ENCODE measurements around the gene ARMS2.

ARMS2 gene

DNA sequence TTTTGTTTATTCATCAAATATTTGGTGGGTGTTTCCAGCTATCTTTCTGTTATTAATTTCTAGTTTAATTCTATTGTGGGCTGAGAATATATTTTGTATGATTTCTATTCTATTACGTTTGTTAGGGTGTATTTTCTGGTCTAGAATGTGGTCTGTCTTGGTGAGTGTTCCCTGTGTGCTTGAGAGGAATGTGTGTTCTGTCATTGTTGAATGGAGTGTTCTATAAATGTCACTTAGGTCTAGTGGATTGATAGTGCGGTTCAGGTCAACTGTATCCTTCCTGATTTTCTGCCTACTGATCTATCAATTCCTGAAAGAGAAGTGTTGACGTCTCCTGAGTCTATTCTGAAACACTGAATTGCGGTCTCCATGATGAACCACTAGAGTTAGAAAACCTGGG, 15.4 kb downstream of the ARMS2 start:
- in situ Hi-C loops (cut with MboI; ENCODE audit: low sequenced_read_pairs), result no loop called here

DNA sequence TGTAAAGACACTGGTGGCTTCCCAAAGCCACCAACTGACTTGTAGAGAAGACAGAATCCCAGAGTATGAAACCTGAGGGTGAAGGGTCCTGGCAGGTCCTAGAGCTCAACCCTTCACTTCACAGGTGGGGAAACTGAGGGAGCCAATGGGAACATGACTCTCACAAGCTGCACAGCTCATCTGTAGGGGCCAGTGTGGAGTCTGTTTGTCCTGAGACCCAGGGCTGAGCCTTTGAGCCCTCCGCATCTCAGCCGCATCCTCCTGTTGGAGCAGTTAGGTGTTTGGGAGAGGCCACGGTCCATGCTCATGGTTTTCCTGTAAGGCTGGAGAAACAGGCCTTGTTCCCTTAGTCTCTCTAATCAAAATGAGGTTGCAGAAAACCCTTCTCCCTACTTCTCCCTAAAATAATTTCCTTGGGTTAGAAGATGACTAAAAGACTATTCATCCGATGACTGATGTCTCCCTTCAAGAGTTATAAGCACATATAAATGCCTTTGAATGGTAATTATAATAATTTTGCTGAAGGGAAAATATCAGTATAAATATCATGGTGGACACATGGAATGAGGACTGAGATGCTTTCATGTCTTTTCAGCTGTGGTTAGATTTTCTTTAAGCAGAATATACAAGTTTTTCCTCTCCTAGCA, 17.2 kb downstream of the ARMS2 start:
- in situ Hi-C loops (cut with MboI; ENCODE audit: low sequenced_read_pairs), result no loop called here

DNA sequence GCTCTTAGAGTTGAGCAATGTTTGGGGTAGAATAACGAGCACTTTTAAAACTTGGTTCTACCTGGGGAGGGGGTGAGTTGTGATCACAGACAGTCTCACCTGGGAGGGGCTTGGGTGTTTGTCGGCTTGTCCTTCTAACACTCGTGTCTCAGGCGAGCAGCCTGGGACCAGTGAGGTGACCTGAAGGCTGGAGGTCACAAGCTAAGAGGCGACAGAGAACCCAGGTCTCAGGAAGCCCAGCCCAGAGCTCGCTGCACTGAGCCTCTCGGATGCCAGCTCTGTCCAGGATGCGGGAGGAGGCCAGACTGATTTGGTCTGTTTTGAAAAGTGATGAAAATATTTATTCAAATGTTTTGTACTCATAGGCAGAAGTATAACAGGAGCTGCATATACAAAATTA, 18.7 kb downstream of the ARMS2 start:
- in situ Hi-C loops (cut with MboI; ENCODE audit: low sequenced_read_pairs), result no loop called here

GRCh38 chr10:122474131-122474818, 19.8 kb downstream of the ARMS2 start:
- in situ Hi-C loops (cut with MboI; ENCODE audit: low sequenced_read_pairs), result no loop called here

- in situ Hi-C loops (cut with MboI; ENCODE audit: low sequenced_read_pairs), result no loop called here
Measured at GRCh38 chr10:122475100-122475499, 20.6 kb downstream of the ARMS2 start.

DNA sequence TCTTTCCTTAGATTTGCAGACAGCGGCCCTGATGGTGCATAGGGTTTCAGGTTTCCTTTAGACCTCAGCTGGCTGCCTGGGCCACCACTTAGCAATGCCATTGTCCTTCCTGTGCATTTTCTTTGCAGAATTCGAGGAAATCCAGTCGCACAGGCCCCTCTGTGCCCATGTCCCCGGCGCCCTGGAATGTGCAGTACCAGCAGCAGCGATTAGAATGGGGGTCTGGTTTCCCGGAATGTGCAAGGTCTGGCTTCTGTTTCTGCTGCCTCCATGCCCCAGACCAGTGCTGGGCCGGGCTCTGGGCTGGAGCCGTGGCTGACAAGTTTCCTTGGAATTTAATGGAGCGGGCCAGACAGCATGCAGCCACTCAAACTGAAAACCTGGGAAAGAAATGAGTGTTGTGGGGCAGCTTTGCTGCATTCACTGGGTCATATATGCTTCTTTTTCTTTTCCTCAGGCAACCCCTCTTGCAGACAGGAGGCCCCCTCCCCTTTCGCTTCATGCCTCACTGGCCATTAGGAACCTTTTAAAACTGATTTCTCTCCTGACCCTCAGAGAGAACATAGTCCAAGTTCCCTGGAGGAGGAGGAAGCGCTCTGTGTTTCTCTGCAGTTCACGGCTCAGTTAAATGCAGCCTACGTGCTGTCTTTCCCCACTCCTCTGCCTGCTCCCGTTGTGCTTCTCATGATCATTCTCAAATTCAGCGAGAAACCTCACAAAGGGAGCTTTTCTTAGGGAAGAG, 21.3 kb downstream of the ARMS2 start:
- in situ Hi-C loops (cut with MboI; ENCODE audit: low sequenced_read_pairs), result no loop called here

DNA sequence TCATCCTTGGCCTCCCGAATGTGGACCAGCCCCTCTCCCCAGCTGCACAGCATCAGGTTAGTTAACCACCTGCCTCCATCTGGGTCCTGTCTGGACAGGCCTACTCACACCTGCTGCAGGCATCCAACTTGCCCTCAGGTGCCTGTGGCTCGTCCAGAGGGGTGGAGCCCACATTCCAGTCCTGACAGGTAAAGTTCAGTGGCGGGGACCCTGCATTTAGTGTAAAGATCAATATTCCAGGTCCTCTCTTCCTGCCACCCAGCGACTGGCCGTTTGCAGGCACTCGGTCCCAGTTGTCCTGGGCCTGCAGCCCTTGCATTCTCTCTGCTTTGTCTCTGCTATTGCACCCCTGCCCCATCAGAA, 21.9 kb downstream of the ARMS2 start:
- in situ Hi-C loops (cut with MboI; ENCODE audit: low sequenced_read_pairs), result no loop called here

DNA sequence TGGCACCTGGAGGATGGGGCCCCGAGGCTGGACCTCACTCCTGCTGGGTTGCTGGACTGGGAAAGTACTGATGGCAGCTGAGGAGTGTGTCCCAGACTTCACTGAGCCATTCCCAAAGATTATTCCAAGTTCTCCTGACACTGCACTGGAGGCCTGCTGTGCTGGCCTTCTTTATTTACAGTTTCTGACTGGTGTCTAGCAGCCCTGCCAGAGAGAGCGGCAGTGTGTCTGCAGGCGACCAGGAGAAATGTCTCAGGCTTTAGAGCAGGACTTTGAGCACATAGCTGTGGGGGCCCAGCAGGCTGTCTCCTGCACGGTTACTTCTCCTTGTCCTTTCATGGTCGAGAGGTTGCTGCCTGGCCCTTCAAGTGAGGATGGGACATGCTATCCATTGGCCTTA, 23.0 kb downstream of the ARMS2 start:
- in situ Hi-C loops (cut with MboI; ENCODE audit: low sequenced_read_pairs), result no loop called here

- in situ Hi-C loops (cut with MboI; ENCODE audit: low sequenced_read_pairs), result no loop called here
Measured at GRCh38 chr10:122478971-122479370, 24.5 kb downstream of the ARMS2 start.

- in situ Hi-C loops (cut with MboI; ENCODE audit: low sequenced_read_pairs), result no loop called here
Measured at GRCh38 chr10:122480146-122480833, 25.8 kb downstream of the ARMS2 start.

GRCh38 chr10:122481296-122482056, 27.0 kb downstream of the ARMS2 start:
- in situ Hi-C loops (cut with MboI; ENCODE audit: low sequenced_read_pairs), result no loop called here

DNA sequence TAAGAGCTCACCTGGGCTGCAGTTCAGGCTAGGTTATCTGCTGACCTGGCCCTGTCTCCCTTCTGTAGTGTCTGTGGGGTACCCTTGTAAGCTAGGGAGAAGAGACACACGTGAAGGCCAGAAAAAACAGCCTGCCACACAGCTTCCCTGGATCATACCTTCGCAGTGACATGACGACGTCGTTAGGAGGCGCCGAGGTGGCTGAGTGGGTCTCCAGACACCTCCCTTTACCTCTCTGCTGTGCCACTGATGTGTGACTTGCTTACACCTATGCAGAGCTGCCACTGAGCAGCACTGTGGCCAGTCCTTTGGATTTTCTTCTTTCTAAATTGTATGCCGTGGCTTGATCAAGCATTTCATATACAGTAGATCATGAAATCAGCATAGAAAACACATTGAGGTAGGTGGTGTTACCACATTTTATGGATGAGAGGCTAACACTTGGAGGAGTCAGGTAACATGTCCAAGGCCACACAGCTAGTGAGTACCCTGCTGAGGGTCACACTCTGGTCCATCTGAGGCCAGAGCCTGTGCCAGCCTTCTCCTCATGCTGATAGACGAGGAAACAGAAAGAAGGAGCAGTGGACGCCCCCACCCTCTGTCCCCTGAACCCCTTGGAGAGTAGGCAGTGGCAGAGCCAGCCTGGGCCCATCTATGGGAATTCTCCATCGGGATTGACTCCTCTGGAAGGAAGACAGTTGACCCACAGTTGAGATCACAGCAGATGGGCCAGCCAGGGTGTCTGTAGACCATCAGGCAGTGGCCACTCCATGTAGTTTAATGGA, 30.0 kb downstream of the ARMS2 start:
- in situ Hi-C loops (cut with MboI; ENCODE audit: low sequenced_read_pairs), result no loop called here

DNA sequence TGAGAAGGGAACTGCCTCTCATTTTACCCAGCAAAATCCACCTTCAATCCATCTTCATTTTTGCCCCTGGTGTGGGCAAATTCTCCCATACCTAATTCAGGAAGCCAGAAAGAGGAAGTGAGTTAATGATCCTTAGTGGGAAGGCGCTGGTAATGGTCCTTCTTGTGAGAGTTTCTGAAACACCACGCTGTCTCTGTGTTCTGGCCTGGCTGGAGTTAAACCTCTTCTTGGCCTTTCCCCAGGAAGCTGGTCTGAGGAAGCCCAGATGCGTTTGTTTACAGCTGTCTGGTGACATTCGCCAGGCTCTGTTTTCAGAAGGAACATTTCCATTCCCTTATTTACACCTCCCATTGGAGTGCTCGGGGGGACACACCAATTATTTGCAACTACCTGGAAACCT, 31.2 kb downstream of the ARMS2 start:
- in situ Hi-C loops (cut with MboI; ENCODE audit: low sequenced_read_pairs), result no loop called here

GRCh38 chr10:122486406-122487080, 32.1 kb downstream of the ARMS2 start:
- in situ Hi-C loops (cut with MboI; ENCODE audit: low sequenced_read_pairs), result no loop called here

DNA sequence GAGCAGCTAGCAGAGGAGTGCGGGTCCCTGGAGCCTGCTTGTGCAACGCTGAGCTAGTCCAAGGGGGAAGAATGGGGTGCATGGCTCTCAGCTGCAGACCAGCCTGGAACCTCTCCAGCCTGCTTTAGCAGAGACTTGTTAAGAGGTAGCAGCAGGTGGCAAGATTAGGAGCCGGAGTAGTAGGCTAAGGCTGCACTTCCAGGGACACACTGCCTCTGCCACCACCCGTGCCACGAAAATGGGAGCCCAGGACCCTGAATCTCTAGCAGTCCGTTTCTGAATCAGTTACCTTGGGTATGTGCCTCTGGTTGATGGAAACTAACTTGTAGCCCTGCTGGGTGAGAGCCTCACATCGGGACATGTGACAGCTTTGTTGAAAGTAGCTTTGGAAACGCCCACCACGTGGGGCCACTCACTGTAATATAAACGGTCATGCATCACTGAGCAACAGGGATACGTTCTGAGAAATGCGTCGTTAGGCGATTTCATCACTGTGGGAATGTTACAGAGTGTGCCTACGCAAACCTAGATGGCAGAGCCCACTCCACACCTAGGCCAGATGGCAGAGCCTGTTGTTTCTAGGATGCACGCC, 32.8 kb downstream of the ARMS2 start:
- in situ Hi-C loops (cut with MboI; ENCODE audit: low sequenced_read_pairs), result no loop called here

GRCh38 chr10:122490268-122490667, 35.8 kb downstream of the ARMS2 start:
- in situ Hi-C loops (cut with MboI; ENCODE audit: low sequenced_read_pairs), result no loop called here

GRCh38 chr10:122490786-122491680, 36.6 kb downstream of the ARMS2 start:
- in situ Hi-C loops (cut with MboI; ENCODE audit: low sequenced_read_pairs), result no loop called here

DNA sequence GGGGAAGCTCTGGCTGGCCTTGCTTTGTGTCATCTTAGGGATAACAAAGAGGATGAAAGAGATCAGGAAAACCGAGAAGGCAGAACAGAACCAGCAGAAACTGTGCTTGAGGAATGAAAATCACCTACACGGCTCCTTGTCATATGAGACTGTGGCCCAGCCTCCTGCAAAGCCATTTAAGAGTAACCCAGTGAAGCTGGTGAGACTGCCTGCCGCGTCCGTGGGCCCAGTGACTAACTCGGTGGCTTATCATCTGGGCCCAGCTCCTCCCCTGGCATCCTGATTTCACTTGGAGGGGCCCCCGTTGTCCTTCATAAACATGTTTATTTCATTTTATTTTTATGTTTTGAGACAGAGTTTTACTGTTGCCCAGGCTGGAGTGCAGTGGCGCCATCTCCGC, 37.6 kb downstream of the ARMS2 start:
- in situ Hi-C loops (cut with MboI; ENCODE audit: low sequenced_read_pairs), result no loop called here

Data from HL-60/S4 treated with phorbol 12-myristate 13-acetate at 8.2 ng/mL for 4 days and 3 days (cell line).